HCT116 (cell line): ENCODE results near the gene ZSWIM7. TPM values are rescaled to one million over a fixed set of nuclear protein-coding genes. Genes with fewer than 3 reads are reported as not detected.
A peak's percentile ranks its signal among the peaks of the same experiment; 100 is the strongest.

ENCODE experiments used
- ATAC-seq: fragments of 200-7000 bp; cut with Tn5 transposase; 2 replicates; pipeline ENCODE4 v1.9.1; 2020; ENCODE audit warnings: mild to moderate bottlenecking, moderate library complexity
- BruUV-seq: library from RNA; stranded (reverse); fragments of 400-500 nt; replicated peaks from 2 replicates; lab custom pipeline; 2021; lab: Mats Ljungman, UMichigan
- CTCF ChIA-PET: fragments of 300-600 bp; sonication (Branson Sonifier 250); formaldehyde crosslinking; loops from one replicate; lab custom pipeline; 2021; ENCODE audit warnings: antibody characterized with exemption; lab: Charles Lee
- POLR2A ChIA-PET: fragments of 300-600, 350-600 bp; sonication (Branson Sonifier 250); formaldehyde crosslinking; loops from one replicate; lab custom pipeline; 2021; ENCODE audit warnings: antibody characterized with exemption; lab: Charles Lee
- RAD21 ChIA-PET, 2 experiments: fragments of 300-600 bp; sonication (Branson Sonifier 250); formaldehyde crosslinking; loops; one replicate each; lab custom pipeline; 2023; ENCODE audit warnings: low total read pairs in 2 of 2; ENCODE audit not compliant: uncharacterized antibody in 2 of 2, unreplicated experiment in 2 of 2, low non-redundant PET in 1 of 2; lab: Charles Lee
- DNase-seq: peaks from one replicate; pipeline ENCODE4 v3.0.0-alpha.2; 2010; ENCODE audit warnings: low read depth, low spot score
- H2AFZ ChIP-seq: fragments of 200-600 bp; shearing (Covaris generic), sonication (generic); 2 replicates; pipeline ENCODE4 v1.6.1; 2017; ENCODE audit warnings: low read depth, mixed run types, mixed read lengths, antibody characterized with exemption, low read length; ENCODE audit not compliant: poor library complexity, severe bottlenecking
- H3K27ac ChIP-seq: 2 replicates; pipeline ENCODE4 v1.5.1; 2012; ENCODE audit warnings: low read depth, low read length
- H3K27me3 ChIP-seq: fragments of 200-600 bp; sonication (generic); 2 replicates; pipeline ENCODE4 v1.6.1; 2016; ENCODE audit warnings: mixed run types, low read length, mixed read lengths; ENCODE audit not compliant: insufficient read depth
- H3K36me3 ChIP-seq, 2 experiments: fragments of 200-500 bp in 1 of 2; fragments of 200-600 bp in 1 of 2; sonication (Bioruptor generic) in 1 of 2; sonication (generic) in 1 of 2; 2 replicates each; pipeline versions ENCODE4 v1.5.1 to v1.6.1; 2014 to 2016; ENCODE audit warnings: low read length in 2 of 2, inconsistent platforms in 1 of 2, mixed read lengths in 1 of 2, mixed run types in 1 of 2; ENCODE audit not compliant: insufficient read depth in 2 of 2, control insufficient read depth in 1 of 2
- H3K4me1 ChIP-seq, 2 experiments: fragments of 200-600 bp in 1 of 2; sonication (generic) in 1 of 2; 2 replicates each; pipeline versions ENCODE4 v1.5.1 to v1.6.1; 2012 to 2017; ENCODE audit warnings: low read length in 2 of 2, inconsistent platforms in 1 of 2, mild to moderate bottlenecking in 1 of 2, mixed read lengths in 1 of 2, mixed run types in 1 of 2, moderate library complexity in 1 of 2; ENCODE audit not compliant: insufficient read depth in 2 of 2, control insufficient read depth in 1 of 2
- H3K4me2 ChIP-seq: fragments of 200-600 bp; sonication (generic); 2 replicates; pipeline ENCODE4 v1.6.1; 2017; ENCODE audit warnings: mixed run types, low read length, mixed read lengths
- H3K4me3 ChIP-seq, 2 experiments: fragments of 200-600 bp in 1 of 2; sonication (generic) in 1 of 2; replicated peaks in 1 of 2; 2 replicates each; pipeline ENCODE4 v1.5.1; 2011 to 2016; ENCODE audit warnings: low read length in 2 of 2, control low read depth in 1 of 2, low read depth in 1 of 2, mild to moderate bottlenecking in 1 of 2, mixed read lengths in 1 of 2, mixed run types in 1 of 2
- H3K79me2 ChIP-seq: fragments of 200-600 bp; sonication (generic); 2 replicates; pipeline ENCODE4 v1.6.1; 2017; ENCODE audit warnings: mild to moderate bottlenecking, mixed run types, low read length, moderate library complexity, mixed read lengths; ENCODE audit not compliant: insufficient read depth
- H3K9ac ChIP-seq: fragments of 200-600 bp; sonication (generic); 2 replicates; pipeline ENCODE4 v1.6.1; 2016; ENCODE audit warnings: low read length, mixed read lengths
- H3K9me2 ChIP-seq: fragments of 200-600 bp; sonication (generic), shearing (Covaris generic); 2 replicates; pipeline ENCODE4 v1.6.1; 2017; ENCODE audit warnings: mixed run types, mild to moderate bottlenecking, moderate library complexity; ENCODE audit not compliant: insufficient read depth
- H3K9me3 ChIP-seq, 2 experiments: fragments of 200-500 bp in 1 of 2; fragments of 200-600 bp in 1 of 2; sonication (Bioruptor generic) in 1 of 2; sonication (generic) in 1 of 2; 2 replicates each; pipeline ENCODE4 v1.6.1; 2014 to 2017; ENCODE audit warnings: low read length in 2 of 2, mixed read lengths in 2 of 2, inconsistent platforms in 1 of 2, low read depth in 1 of 2, mild to moderate bottlenecking in 1 of 2, mixed run types in 1 of 2, moderate library complexity in 1 of 2; ENCODE audit not compliant: control insufficient read depth in 1 of 2, insufficient read depth in 1 of 2
- H4K20me1 ChIP-seq: fragments of 200-600 bp; sonication (generic), shearing (Covaris generic); 2 replicates; pipeline ENCODE4 v1.6.1; 2017; ENCODE audit warnings: mixed run types, mild to moderate bottlenecking, moderate library complexity; ENCODE audit not compliant: insufficient read depth
- ATF3 ChIP-seq: IDR thresholded peaks from 2 replicates; pipeline ENCODE4 v1.6.1; 2012
- CBX3 ChIP-seq: IDR thresholded peaks from 2 replicates; pipeline ENCODE4 v1.6.1; 2012; ENCODE audit warnings: low read depth
- CEBPB ChIP-seq: IDR thresholded peaks from 2 replicates; pipeline ENCODE4 v1.6.1; 2012; ENCODE audit warnings: low read depth
- EGR1 ChIP-seq: IDR thresholded peaks from 2 replicates; pipeline ENCODE4 v1.6.1; 2012; ENCODE audit warnings: low read depth
- EZH2phosphoT487 ChIP-seq: fragments of 200-600 bp; IDR thresholded peaks from 2 replicates; pipeline ENCODE4 v1.6.1; 2018; ENCODE audit warnings: antibody characterized with exemption, borderline replicate concordance
- FOSL1 ChIP-seq: IDR thresholded peaks from 2 replicates; pipeline ENCODE4 v1.6.1; 2012; ENCODE audit warnings: low read depth
- JUND ChIP-seq: IDR thresholded peaks from 2 replicates; pipeline ENCODE4 v1.6.1; 2012
- MAX ChIP-seq: IDR thresholded peaks from 2 replicates; pipeline ENCODE4 v1.6.1; 2012
- POLR2A ChIP-seq: IDR thresholded peaks from 2 replicates; pipeline ENCODE4 v1.7.0; 2011; ENCODE audit warnings: borderline replicate concordance; ENCODE audit not compliant: insufficient read depth, insufficient read length; ENCODE audit errors: extremely low read depth
- POLR2AphosphoS5 ChIP-seq: IDR thresholded peaks from 2 replicates; pipeline ENCODE4 v1.6.1; 2011; ENCODE audit warnings: mild to moderate bottlenecking, low read depth, low read length, moderate library complexity
- RAD21 ChIP-seq: IDR thresholded peaks from 2 replicates; pipeline ENCODE4 v1.6.1; 2012; ENCODE audit warnings: low read depth, mild to moderate bottlenecking
- SIN3A ChIP-seq: IDR thresholded peaks from 2 replicates; pipeline ENCODE4 v1.6.1; 2012; ENCODE audit warnings: low read depth
- SP1 ChIP-seq: IDR thresholded peaks from 2 replicates; pipeline ENCODE4 v1.6.1; 2012; ENCODE audit warnings: low read depth
- SRF ChIP-seq: IDR thresholded peaks from 2 replicates; pipeline ENCODE4 v1.6.1; 2012; ENCODE audit warnings: low read depth
- TCF7L2 ChIP-seq: IDR thresholded peaks from 2 replicates; pipeline ENCODE4 v1.7.0; 2011; ENCODE audit warnings: borderline replicate concordance, inconsistent platforms; ENCODE audit not compliant: insufficient read depth, insufficient read length; ENCODE audit errors: extremely low read depth
- ZFX ChIP-seq: fragments of 450-650 bp; IDR thresholded peaks from 2 replicates; pipeline ENCODE4 v1.6.1; 2017
- ZNF274 ChIP-seq: fragments of 200-500 bp; sonication (Bioruptor generic); IDR thresholded peaks from 2 replicates; pipeline ENCODE4 v1.6.1; 2014; ENCODE audit warnings: mild to moderate bottlenecking, low read depth, low read length, inconsistent platforms
- intact Hi-C: fragments of 100-400 bp; cut with micrococcal nuclease; formaldehyde crosslinking; loops from 2 replicates; pipeline ENCODE4 v1.10.0; 2022
- total RNA-seq: library from RNA; stranded (reverse); gene quantifications from one replicate; pipeline ENCODE4 v1.2.1, GENCODE V29; 2021; ENCODE audit not compliant: unreplicated experiment

ZSWIM7 gene
- total RNA-seq, 1 experiment from 2014 or later: 33.5 TPM

- peak; percentile 56 for TF ChIP-seq CEBPB
- TF ChIP-seq EZH2phosphoT487: no peak
Observed at GRCh38 chr17:15957206-15957605, 42.3 kb downstream of the ZSWIM7 start (continued).

GRCh38 chr17:15955793-15956541 lies 43.5 kb downstream of the ZSWIM7 start:
- no TSS peak for BruUV-seq
- POLR2A ChIA-PET: interaction anchor here (0.7 to 1.1 kb wide), 3 partner anchors 11 to 405 kb away, joined by 3 to 4 read pairs (median 3); partner anchors contain the start of gene ADORA2B
- H3K79me2 ChIP-seq: peaks cover 92% of the 10 kb centered on the region
- CTCF ChIA-PET: no interaction called here
- peak overlapping the region; percentile 80 for H3K4me2 ChIP-seq
- H4K20me1 ChIP-seq: no peaks in the 10 kb centered on the region
- peak overlapping the region; percentile 92 for H3K27ac ChIP-seq
- H3K4me1 ChIP-seq: peaks cover 77 to 97% of the 10 kb centered on the region in 2 experiments
- no peaks in the 10 kb centered on the region for H3K9me3 ChIP-seq
- no peaks in the 10 kb centered on the region for H3K27me3 ChIP-seq
- DNase-seq (no peak), ATAC-seq (no peak)
- H3K36me3 ChIP-seq: peaks cover 0 to under 1% of the 10 kb centered on the region in 2 experiments; a peak in 1 of 4 replicates
- no peaks in the 10 kb centered on the region for H3K9me2 ChIP-seq
- peak overlapping the region; percentile 79 for H3K9ac ChIP-seq
- intact Hi-C loops: loop anchor here (5.0 kb wide), 1 partner anchor 426 kb away; the partner anchor contains the start of gene UBB
- no peak overlapping the region for H2AFZ ChIP-seq
- H3K4me3 ChIP-seq: no peak overlapping the region
- TF ChIP-seq ZNF274 (no peak), SIN3A (0 out of 2 replicates have a peak, but pooled peaks have one; percentile 25), MAX (0 out of 2 replicates have a peak, but pooled peaks have one; percentile 23)
- RAD21 ChIA-PET: interaction anchor here in 1 of 2 experiments (0.7 kb wide), 1 partner anchor 14 kb away, joined by 3 read pairs; no protein-coding TSS in a partner anchor

- ATAC-seq (peak; percentile 43), DNase-seq (peak; percentile 73)
- peak overlapping the region; percentile 92 for H3K27ac ChIP-seq
- BruUV-seq: no TSS peak
- ChIA-PET RAD21 (no interaction called here), POLR2A (interaction anchor here (0.5 to 2.1 kb wide), 4 partner anchors 9 to 75 kb away, joined by 5 to 9 read pairs (median 6); partner anchors contain the start of genes ADORA2B, TTC19 and ZSWIM7), CTCF (interaction anchor here (0.5 to 1.4 kb wide), 2 partner anchors 9 to 19 kb away, joined by 3 to 8 read pairs; partner anchors contain the start of gene ADORA2B)
- peaks cover 0 to 12% of the 10 kb centered on the region in 2 experiments; a peak in 1 of 4 replicates for H3K36me3 ChIP-seq
- H3K9me2 ChIP-seq: no peaks in the 10 kb centered on the region
- no peaks in the 10 kb centered on the region for H3K27me3 ChIP-seq
- no peaks in the 10 kb centered on the region for H4K20me1 ChIP-seq
- H2AFZ ChIP-seq: no peak overlapping the region
- H3K79me2 ChIP-seq: peaks cover 96% of the 10 kb centered on the region
- no peaks in the 10 kb centered on the region for H3K9me3 ChIP-seq
- peaks cover 68 to 97% of the 10 kb centered on the region in 2 experiments for H3K4me1 ChIP-seq
- peak overlapping the region; percentile 79 for H3K9ac ChIP-seq
- intact Hi-C loops: no loop called here
- H3K4me3 ChIP-seq: peak overlapping the region in 1 of 2 experiments; percentile 19; a peak in 1 of 4 replicates
- H3K4me2 ChIP-seq: peak overlapping the region; percentile 80
- no peak for TF ChIP-seq ATF3
- TF ChIP-seq MAX: peak; percentile 91
- TF ChIP-seq JUND: peak; percentile 83
- peak; percentile 26; the same call in 1 of the 2 replicates for TF ChIP-seq RAD21
- TF ChIP-seq TCF7L2: peak; percentile 19
- TF ChIP-seq SP1: peak; percentile 80
- TF ChIP-seq FOSL1: peak; percentile 74
- TF ChIP-seq POLR2AphosphoS5: 0 out of 2 replicates have a peak, but pooled peaks have one; percentile 28
- no peak for TF ChIP-seq CEBPB
- TF ChIP-seq CBX3: peak; percentile 65; the same call in 1 of the 2 replicates
- no peak for TF ChIP-seq EGR1
- TF ChIP-seq SIN3A: peak; percentile 74
- TF ChIP-seq SRF: no peak
- TF ChIP-seq POLR2A: no peak
- no peak for TF ChIP-seq ZNF274
- no peak for TF ChIP-seq ZFX
Observed at GRCh38 chr17:15954222-15954621, 45.3 kb downstream of the ZSWIM7 start.
